Endothelial cell (in vitro differentiated cells): ENCODE data around the gene CNTN6. TPM values are rescaled to one million over a fixed set of nuclear protein-coding genes. Genes with fewer than 3 reads are reported as not detected.

Experiments used
- DNase-seq: peaks from one replicate; pipeline ENCODE4 v3.0.0; 2021; ENCODE audit warnings: low spot score
- H3K27ac Mint-ChIP-seq: one replicate; pipeline ENCODE4 v1.8.0; 2021; ENCODE audit warnings: mixed read lengths, inconsistent platforms; ENCODE audit not compliant: unreplicated experiment
- H3K27me3 Mint-ChIP-seq: one replicate; pipeline ENCODE4 v1.8.0; 2021; ENCODE audit warnings: mild to moderate bottlenecking, moderate library complexity, mixed read lengths, inconsistent platforms; ENCODE audit not compliant: unreplicated experiment
- H3K36me3 Mint-ChIP-seq: one replicate; pipeline ENCODE4 v1.8.0; 2021; ENCODE audit warnings: mild to moderate bottlenecking, low read depth, mixed read lengths, inconsistent platforms; ENCODE audit not compliant: unreplicated experiment
- H3K4me1 Mint-ChIP-seq: one replicate; pipeline ENCODE4 v1.8.0; 2021; ENCODE audit warnings: mild to moderate bottlenecking, mixed read lengths, inconsistent platforms; ENCODE audit not compliant: unreplicated experiment
- H3K4me3 Mint-ChIP-seq: one replicate; pipeline ENCODE4 v1.8.0; 2021; ENCODE audit warnings: mild to moderate bottlenecking, mixed read lengths, inconsistent platforms; ENCODE audit not compliant: unreplicated experiment
- H3K9me3 Mint-ChIP-seq: one replicate; pipeline ENCODE4 v1.8.0; 2021; ENCODE audit warnings: mixed read lengths, inconsistent platforms; ENCODE audit not compliant: unreplicated experiment
- total RNA-seq: library from RNA; stranded (reverse); fragmentation: NEBNext Ultra II Directional; extraction: Animal tissue kit (Norgen Biotek cat#: 25700); gene quantifications from one replicate; pipeline ENCODE4 v1.2.1, GENCODE V29; 2021; ENCODE audit not compliant: unreplicated experiment
- TF ChIP-seq, protein P1 (sequence below): fragments of 200-600 bp; sonication (generic); IDR thresholded peaks from one replicate; pipeline ENCODE4 v1.5.0; 2021; ENCODE audit warnings: antibody characterized with exemption; ENCODE audit not compliant: unreplicated experiment

Gene CNTN6
- total RNA-seq, 1 donor from 2014 or later: not detected

DNA sequence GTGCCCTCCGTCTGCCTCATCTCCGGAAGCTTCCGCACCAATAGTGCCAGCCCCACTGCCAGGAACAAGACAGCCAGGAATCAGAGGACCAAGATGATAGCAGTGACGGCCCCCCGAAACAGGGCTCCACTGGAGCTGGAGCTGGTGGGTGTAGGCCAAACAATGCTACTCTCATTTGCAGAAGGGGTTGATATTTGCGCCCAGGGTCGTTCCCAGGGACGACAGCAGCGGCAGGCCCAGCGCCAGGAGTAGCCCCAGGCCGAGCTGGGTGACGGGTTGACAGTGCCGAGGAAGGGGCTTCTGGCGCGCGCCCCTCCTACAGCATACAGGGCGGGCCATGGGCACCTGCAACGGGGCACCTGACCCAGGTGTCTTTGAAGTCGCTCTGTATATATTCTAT, 301.4 kb downstream of the CNTN6 start:
- no peak for DNase-seq
- Mint-ChIP-seq H3K36me3 (peaks cover 6% of the 10 kb centered on the region), H3K4me1 (no peaks in the 10 kb centered on the region), H3K9me3 (peaks cover 20% of the 10 kb centered on the region), H3K4me3 (no peak overlapping the region), H3K27ac (no peak overlapping the region), H3K27me3 (peaks cover 2% of the 10 kb centered on the region)
- TF ChIP-seq, protein P1, sequence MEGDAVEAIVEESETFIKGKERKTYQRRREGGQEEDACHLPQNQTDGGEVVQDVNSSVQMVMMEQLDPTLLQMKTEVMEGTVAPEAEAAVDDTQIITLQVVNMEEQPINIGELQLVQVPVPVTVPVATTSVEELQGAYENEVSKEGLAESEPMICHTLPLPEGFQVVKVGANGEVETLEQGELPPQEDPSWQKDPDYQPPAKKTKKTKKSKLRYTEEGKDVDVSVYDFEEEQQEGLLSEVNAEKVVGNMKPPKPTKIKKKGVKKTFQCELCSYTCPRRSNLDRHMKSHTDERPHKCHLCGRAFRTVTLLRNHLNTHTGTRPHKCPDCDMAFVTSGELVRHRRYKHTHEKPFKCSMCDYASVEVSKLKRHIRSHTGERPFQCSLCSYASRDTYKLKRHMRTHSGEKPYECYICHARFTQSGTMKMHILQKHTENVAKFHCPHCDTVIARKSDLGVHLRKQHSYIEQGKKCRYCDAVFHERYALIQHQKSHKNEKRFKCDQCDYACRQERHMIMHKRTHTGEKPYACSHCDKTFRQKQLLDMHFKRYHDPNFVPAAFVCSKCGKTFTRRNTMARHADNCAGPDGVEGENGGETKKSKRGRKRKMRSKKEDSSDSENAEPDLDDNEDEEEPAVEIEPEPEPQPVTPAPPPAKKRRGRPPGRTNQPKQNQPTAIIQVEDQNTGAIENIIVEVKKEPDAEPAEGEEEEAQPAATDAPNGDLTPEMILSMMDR: no peak

DNA sequence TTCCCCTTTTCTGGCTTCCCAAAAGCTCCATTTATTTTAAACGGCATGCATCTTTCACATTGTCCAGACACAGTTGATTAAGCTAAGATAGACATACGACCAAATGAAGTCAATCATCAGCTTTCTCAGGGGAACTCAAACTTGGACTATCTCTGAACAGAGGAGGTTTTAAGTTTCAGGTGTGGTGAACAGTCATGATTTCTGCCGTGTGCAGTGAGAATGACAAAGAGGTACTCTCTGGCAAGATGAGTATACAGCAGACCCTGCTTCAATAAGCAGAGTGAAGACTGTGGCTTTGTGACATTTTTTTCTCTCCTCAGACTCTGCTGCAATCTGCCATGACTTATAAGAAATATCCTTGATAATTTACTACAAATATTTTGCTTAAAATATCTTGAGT, 307.7 kb downstream of the CNTN6 start:
- Mint-ChIP-seq H3K4me1 (no peaks in the 10 kb centered on the region), H3K9me3 (peaks cover 13% of the 10 kb centered on the region), H3K27ac (no peak overlapping the region), H3K4me3 (no peak overlapping the region), H3K27me3 (no peaks in the 10 kb centered on the region), H3K36me3 (peaks cover 6% of the 10 kb centered on the region)
- DNase-seq: no peak
- TF ChIP-seq, protein P1: no peak

DNA sequence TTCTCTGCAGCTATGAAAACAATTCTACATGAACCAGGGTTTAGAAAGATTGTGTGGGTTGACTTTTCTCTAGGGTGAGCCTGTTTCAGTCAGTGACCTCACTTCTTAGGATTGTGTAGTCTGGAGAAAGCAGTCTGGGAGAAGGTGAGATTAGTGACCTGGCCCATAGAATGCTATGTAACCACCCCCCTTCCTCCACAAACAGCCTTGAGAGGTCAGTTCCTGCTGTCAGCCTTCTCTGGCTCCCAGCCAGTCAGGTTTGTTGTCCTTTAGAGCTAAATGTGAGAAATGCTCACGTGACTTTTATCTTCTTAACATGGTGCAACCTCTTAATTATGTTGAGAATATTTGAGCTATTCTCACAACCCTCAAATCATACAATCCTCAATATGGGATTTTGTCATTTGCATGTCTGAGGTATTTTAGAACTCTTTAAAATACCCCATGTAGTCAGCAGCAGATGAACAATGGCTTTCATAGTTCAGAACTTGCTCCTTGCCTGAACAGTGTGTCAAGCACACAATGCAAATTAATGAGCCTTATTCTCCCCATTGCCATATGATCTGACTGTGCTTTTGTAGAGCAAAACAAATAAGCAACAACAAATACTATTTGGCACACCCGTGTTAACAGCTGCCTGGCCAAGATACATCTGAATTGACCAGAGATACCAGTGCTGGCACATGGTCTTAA, 311.6 kb downstream of the CNTN6 start:
- DNase-seq: no peak
- H3K9me3 Mint-ChIP-seq: peaks cover 11% of the 10 kb centered on the region
- no peaks in the 10 kb centered on the region for H3K36me3 Mint-ChIP-seq

DNA sequence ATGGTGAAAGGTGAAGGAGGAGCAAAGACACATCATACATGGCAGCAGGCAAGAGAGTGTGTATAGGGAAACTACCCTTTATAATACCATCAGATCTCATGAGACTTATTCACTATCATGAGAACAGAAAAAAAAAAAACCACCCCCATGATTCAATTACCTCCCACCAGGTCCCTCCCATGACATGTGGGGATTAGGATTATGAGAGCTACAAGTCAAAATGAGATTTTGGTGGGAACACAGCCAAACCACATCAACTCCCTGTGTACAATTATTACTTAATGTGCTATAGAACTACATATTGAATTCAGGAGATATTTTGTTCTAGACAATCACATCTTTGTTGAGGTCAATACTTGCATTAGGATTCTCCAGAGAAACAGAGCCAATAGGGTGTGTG, 313.4 kb downstream of the CNTN6 start:
- Mint-ChIP-seq H3K27me3 (no peaks in the 10 kb centered on the region), H3K4me3 (no peak overlapping the region), H3K36me3 (no peaks in the 10 kb centered on the region), H3K9me3 (peaks cover 11% of the 10 kb centered on the region), H3K4me1 (no peaks in the 10 kb centered on the region), H3K27ac (no peak overlapping the region)
- TF ChIP-seq, protein P1: no peak
- no peak for DNase-seq

More for the DNA sequence above, 311.6 kb downstream of the CNTN6 start:
- TF ChIP-seq, protein P1: no peak
- no peak overlapping the region for H3K27ac Mint-ChIP-seq
- no peaks in the 10 kb centered on the region for H3K4me1 Mint-ChIP-seq
- no peaks in the 10 kb centered on the region for H3K27me3 Mint-ChIP-seq
- no peak overlapping the region for H3K4me3 Mint-ChIP-seq

DNA sequence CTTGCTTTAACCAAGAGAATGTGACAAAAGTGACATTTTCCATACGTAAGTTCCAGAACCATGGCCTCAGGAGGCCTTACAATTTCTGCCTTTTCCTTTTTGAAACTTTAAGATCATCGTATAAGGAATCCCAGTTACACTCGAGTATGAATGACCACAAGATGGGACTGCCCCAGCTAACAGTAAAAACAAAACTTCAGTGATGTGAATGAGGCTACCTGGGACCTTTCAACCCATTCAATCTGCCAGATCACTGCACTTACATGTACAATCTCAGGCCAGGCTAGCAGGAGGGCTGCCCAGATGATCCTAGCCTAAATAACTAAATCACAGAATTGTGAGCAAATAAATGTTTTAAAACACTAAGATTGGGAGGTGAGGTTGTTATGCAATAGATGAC, 328.8 kb downstream of the CNTN6 start:
- DNase-seq: no peak
- Mint-ChIP-seq H3K9me3 (peaks cover 32% of the 10 kb centered on the region), H3K27me3 (no peaks in the 10 kb centered on the region), H3K36me3 (no peaks in the 10 kb centered on the region), H3K4me3 (no peak overlapping the region), H3K27ac (no peak overlapping the region), H3K4me1 (no peaks in the 10 kb centered on the region)
- TF ChIP-seq, protein P1: no peak
